B cell (primary cell): ENCODE data around the gene PLEKHG2. TPM values are rescaled to one million over a fixed set of nuclear protein-coding genes. Genes with fewer than 3 reads are reported as not detected.

Experiments used
- ATAC-seq: fragments of 200-7000 bp; cut with Tn5 transposase; one replicate; pipeline ENCODE4 v1.10.0; 2021; ENCODE audit warnings: low read depth, mild to moderate bottlenecking, moderate number of reproducible peaks, moderate library complexity
- CTCF ChIA-PET: fragments of 350-600 bp; sonication (Branson Sonifier 250); formaldehyde crosslinking; loops from one replicate; lab custom pipeline; 2021; ENCODE audit warnings: antibody characterized with exemption, inconsistent platforms; lab: Charles Lee
- POLR2A ChIA-PET: fragments of 350-600 bp; sonication (Branson Sonifier 250); formaldehyde crosslinking; loops from one replicate; lab custom pipeline; 2021; ENCODE audit warnings: antibody characterized with exemption; lab: Charles Lee
- DNase-seq: peaks from one replicate; pipeline ENCODE4 v3.0.0; 2013
- H2AFZ ChIP-seq: 2 replicates; pipeline ENCODE4 v1.6.1; 2012; ENCODE audit warnings: mild to moderate bottlenecking, low read depth, low read length; ENCODE audit not compliant: insufficient read depth, poor library complexity, severe bottlenecking
- H3K27ac ChIP-seq, 2 donors: 1 replicate in 1 of 2; 2 replicates in 1 of 2; pipeline ENCODE4 v1.5.1; 2012 to 2013; ENCODE audit warnings: low read length in 2 of 2, mild to moderate bottlenecking in 2 of 2, moderate library complexity in 1 of 2
- H3K27me3 ChIP-seq, 4 experiments: fragments of 200-600 bp in 1 of 4; sonication (generic) in 1 of 4; replicated peaks in 1 of 4; 1 replicate in 2 of 4; 2 replicates in 2 of 4; pipeline versions ENCODE4 v1.6.1 to v1.7.0; 2013 to 2016; ENCODE audit warnings: low read length in 3 of 4, mild to moderate bottlenecking in 2 of 4, mixed read lengths in 1 of 4, moderate library complexity in 1 of 4; ENCODE audit not compliant: insufficient read depth in 4 of 4, control insufficient read depth in 3 of 4; ENCODE audit errors: control extremely low read depth in 1 of 4
- H3K36me3 ChIP-seq, 2 experiments: replicated peaks in 1 of 2; 1 replicate in 1 of 2; 2 replicates in 1 of 2; pipeline versions ENCODE4 v1.6.1 to v1.7.1; 2013; ENCODE audit warnings: low read length in 1 of 2; ENCODE audit not compliant: insufficient read depth in 2 of 2, control insufficient read depth in 1 of 2; ENCODE audit errors: control extremely low read depth in 1 of 2, extremely low read depth in 1 of 2
- H3K4me1 ChIP-seq, 2 donors: fragments of 200-600 bp in 1 of 2; sonication (generic) in 1 of 2; 1 replicate in 1 of 2; 2 replicates in 1 of 2; pipeline versions ENCODE4 v1.5.1 to v1.6.1; 2013 to 2017; ENCODE audit warnings: low read length in 2 of 2; ENCODE audit not compliant: control insufficient read depth in 2 of 2, insufficient read depth in 2 of 2
- H3K4me2 ChIP-seq: replicated peaks from 2 replicates; pipeline ENCODE3; 2012; ENCODE audit warnings: mild to moderate bottlenecking, low read depth, low read length; ENCODE audit not compliant: poor library complexity, severe bottlenecking
- H3K4me3 ChIP-seq, 5 experiments: fragments of 200-600 bp in 1 of 5; sonication (generic) in 1 of 5; 1 replicate in 3 of 5; 2 replicates in 2 of 5; pipeline versions ENCODE4 v1.5.1 to v1.7.0; 2011 to 2016; ENCODE audit warnings: low read length in 4 of 5, mild to moderate bottlenecking in 4 of 5, low read depth in 2 of 5, control low read depth in 1 of 5, moderate library complexity in 1 of 5; ENCODE audit not compliant: insufficient read depth in 1 of 5; ENCODE audit errors: control extremely low read depth in 1 of 5, extremely low read depth in 1 of 5
- H3K79me2 ChIP-seq: fragments of 200-600 bp; sonication (generic); one replicate; pipeline ENCODE4 v1.6.0; 2016; ENCODE audit warnings: low read length; ENCODE audit not compliant: control insufficient read depth, insufficient read depth
- H3K9ac ChIP-seq: fragments of 200-600 bp; sonication (generic); 2 replicates; pipeline ENCODE4 v1.6.1; 2017; ENCODE audit warnings: mild to moderate bottlenecking, low read length, moderate library complexity
- H3K9me3 ChIP-seq, 3 donors: one replicate each; pipeline versions ENCODE4 v1.6.1 to v1.7.1; 2013; ENCODE audit warnings: low read length in 2 of 3; ENCODE audit not compliant: control insufficient read depth in 2 of 3, insufficient read depth in 1 of 3; ENCODE audit errors: control extremely low read depth in 1 of 3
- H4K20me1 ChIP-seq: 2 replicates; pipeline ENCODE4 v1.6.0; 2012; ENCODE audit warnings: mild to moderate bottlenecking, low read length; ENCODE audit not compliant: insufficient read depth, control insufficient read depth, poor library complexity, severe bottlenecking
- H3K27ac Mint-ChIP-seq: one replicate; pipeline ENCODE4 v1.8.0; 2021; ENCODE audit warnings: mixed read lengths
- H3K27me3 Mint-ChIP-seq: one replicate; pipeline ENCODE4 v1.8.0; 2021; ENCODE audit warnings: mixed read lengths
- H3K4me1 Mint-ChIP-seq: one replicate; pipeline ENCODE4 v1.8.0; 2021; ENCODE audit warnings: mixed read lengths
- H3K4me3 Mint-ChIP-seq: one replicate; pipeline ENCODE4 v1.8.0; 2021; ENCODE audit warnings: mixed read lengths
- H3K9me3 Mint-ChIP-seq: one replicate; pipeline ENCODE4 v1.8.0; 2022; ENCODE audit warnings: mixed read lengths; ENCODE audit not compliant: insufficient read depth
- EZH2 ChIP-seq: IDR thresholded peaks from 2 replicates; pipeline ENCODE4 v1.6.1; 2012; ENCODE audit warnings: borderline replicate concordance, low read depth, mild to moderate bottlenecking, moderate library complexity, low read length; ENCODE audit not compliant: insufficient read depth, poor library complexity, severe bottlenecking
- WGBS: methylation state at CpG from one replicate; pipeline ENCODE4 v1.1.5; 2013; ENCODE audit warnings: missing lambda C conversion rate; ENCODE audit not compliant: insufficient coverage; 5-methylcytosine and 5-hydroxymethylcytosine counted together
- intact Hi-C: fragments of 100-400 bp; cut with micrococcal nuclease; formaldehyde crosslinking; loops from one replicate; pipeline ENCODE4 v1.10.0; 2022
- polyA plus RNA-seq: library from polyadenylated mRNA; depleted of rRNA; stranded (reverse); fragments of >200 nt; gene quantifications from 2 replicates; pipeline ENCODE4 v1.2.3, GENCODE V29; 2012
- total RNA-seq, 2 donors: library from RNA; stranded (reverse); fragments of 120-200 nt in 1 of 2; gene quantifications; 1 replicate in 1 of 2; 2 replicates in 1 of 2; pipeline versions ENCODE4 v1.2.3 to v1.2.4, GENCODE V29; 2013 to 2022
- TF ChIP-seq, protein P1 (sequence below): fragments of 200-600 bp; IDR thresholded peaks from one replicate; pipeline ENCODE4 v1.8.0; 2022; ENCODE audit warnings: antibody characterized with exemption, mild to moderate bottlenecking

Gene PLEKHG2
- total and polyA plus RNA-seq, 2 donors (not counting 1 experiment from before 2014, with no cell fraction given): 27.0 to 167 TPM

DNA sequence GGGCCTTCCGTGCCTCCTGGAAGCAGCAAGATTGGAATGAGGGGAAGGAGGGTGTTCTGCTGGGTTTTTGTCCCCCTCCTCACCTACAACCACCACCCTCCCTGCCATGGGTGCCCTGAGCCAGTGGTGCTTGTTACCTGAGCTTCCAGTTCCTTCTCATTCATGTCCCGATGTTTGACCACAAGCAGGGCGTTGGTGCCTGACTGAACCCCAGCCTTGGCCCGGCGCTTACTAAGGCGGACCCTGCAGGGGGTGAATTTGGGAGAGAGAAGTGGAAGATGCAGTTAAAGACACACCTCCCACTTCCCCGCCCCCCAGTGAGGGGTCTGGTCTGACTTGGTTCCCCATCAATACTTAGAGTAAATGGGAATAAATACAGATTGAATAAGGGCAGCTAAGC lies 25.9 kb upstream of the PLEKHG2 start:
- no CpG with 5 or more reads among the region's 7 CpGs for WGBS
- POLR2A ChIA-PET: no interaction called here

DNA sequence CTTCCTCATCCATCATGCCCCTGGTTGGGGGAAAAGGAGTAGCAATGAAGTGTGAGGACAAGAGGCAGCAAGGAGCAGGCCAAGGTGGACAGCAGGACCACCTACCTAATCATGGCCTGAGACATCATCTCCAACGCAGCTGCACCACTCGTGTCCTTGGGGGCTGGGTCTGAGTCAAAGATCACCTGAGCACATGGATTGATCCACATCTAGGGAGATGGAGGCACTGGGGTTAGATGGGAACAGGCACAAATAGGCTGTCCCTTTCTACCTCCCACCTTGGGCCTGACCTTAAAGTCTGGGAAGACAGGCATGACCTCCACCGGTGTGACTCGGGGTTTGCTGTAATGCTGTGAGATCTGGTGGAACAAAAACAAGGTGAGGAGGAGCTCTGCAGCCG lies 23.8 kb upstream of the PLEKHG2 start:
- Histone ChIP-seq H3K4me2 (no peak overlapping the region), H2AFZ (no peak overlapping the region), H3K4me3 (no peak overlapping the region), H3K9ac (no peak overlapping the region), H4K20me1 (peaks cover 18% of the 10 kb centered on the region), H3K27me3 (no peaks in the 10 kb centered on the region), H3K9me3 (no peaks in the 10 kb centered on the region), H3K4me1 (peaks cover 16 to 34% of the 10 kb centered on the region in 2 donors), H3K36me3 (peaks cover 0 to 62% of the 10 kb centered on the region in 2 experiments), H3K79me2 (peaks cover 39% of the 10 kb centered on the region), H3K27ac (peak overlapping the region; percentile 1 to 96)
- intact Hi-C loops: no loop called here
- WGBS: 100% methylated on average over 2 of the region's 5 CpGs
- Mint-ChIP-seq H3K27me3 (no peaks in the 10 kb centered on the region), H3K27ac (peak overlapping the region; percentile 67), H3K4me3 (peak overlapping the region; percentile 59), H3K4me1 (peaks cover 38% of the 10 kb centered on the region), H3K9me3 (no peaks in the 10 kb centered on the region)
- POLR2A ChIA-PET: no interaction called here
- ATAC-seq (no peak), DNase-seq (no peak)
- CTCF ChIA-PET: interaction anchor here (0.8 to 1.3 kb wide), 3 partner anchors 10 to 917 kb away, joined by 3 read pairs; no protein-coding TSS in a partner anchor
- no peak for TF ChIP-seq EZH2
- TF ChIP-seq, protein P1, sequence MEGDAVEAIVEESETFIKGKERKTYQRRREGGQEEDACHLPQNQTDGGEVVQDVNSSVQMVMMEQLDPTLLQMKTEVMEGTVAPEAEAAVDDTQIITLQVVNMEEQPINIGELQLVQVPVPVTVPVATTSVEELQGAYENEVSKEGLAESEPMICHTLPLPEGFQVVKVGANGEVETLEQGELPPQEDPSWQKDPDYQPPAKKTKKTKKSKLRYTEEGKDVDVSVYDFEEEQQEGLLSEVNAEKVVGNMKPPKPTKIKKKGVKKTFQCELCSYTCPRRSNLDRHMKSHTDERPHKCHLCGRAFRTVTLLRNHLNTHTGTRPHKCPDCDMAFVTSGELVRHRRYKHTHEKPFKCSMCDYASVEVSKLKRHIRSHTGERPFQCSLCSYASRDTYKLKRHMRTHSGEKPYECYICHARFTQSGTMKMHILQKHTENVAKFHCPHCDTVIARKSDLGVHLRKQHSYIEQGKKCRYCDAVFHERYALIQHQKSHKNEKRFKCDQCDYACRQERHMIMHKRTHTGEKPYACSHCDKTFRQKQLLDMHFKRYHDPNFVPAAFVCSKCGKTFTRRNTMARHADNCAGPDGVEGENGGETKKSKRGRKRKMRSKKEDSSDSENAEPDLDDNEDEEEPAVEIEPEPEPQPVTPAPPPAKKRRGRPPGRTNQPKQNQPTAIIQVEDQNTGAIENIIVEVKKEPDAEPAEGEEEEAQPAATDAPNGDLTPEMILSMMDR: no peak

More for the DNA sequence above, 25.9 kb upstream of the PLEKHG2 start:
- H3K4me3 ChIP-seq: no peak overlapping the region
- peaks cover 20% of the 10 kb centered on the region for H3K79me2 ChIP-seq
- ATAC-seq (no peak), DNase-seq (no peak)
- TF ChIP-seq EZH2: no peak
- TF ChIP-seq, protein P1: no peak
- H3K4me2 ChIP-seq: no peak overlapping the region
- H4K20me1 ChIP-seq: peaks cover 9% of the 10 kb centered on the region
- no peaks in the 10 kb centered on the region for H3K27me3 Mint-ChIP-seq
- H3K9me3 ChIP-seq: no peaks in the 10 kb centered on the region
- H3K36me3 ChIP-seq: peaks cover 0 to 72% of the 10 kb centered on the region in 2 experiments
- H3K27ac ChIP-seq: no peak overlapping the region
- H3K4me3 Mint-ChIP-seq: no peak overlapping the region
- H3K27ac Mint-ChIP-seq: peak overlapping the region; percentile 37
- no peaks in the 10 kb centered on the region for H3K27me3 ChIP-seq
- no peak overlapping the region for H2AFZ ChIP-seq
- peaks cover 9 to 22% of the 10 kb centered on the region in 2 donors for H3K4me1 ChIP-seq
- intact Hi-C loops: no loop called here
- H3K9me3 Mint-ChIP-seq: no peaks in the 10 kb centered on the region
- CTCF ChIA-PET: no interaction called here
- no peak overlapping the region for H3K9ac ChIP-seq
- H3K4me1 Mint-ChIP-seq: peaks cover 30% of the 10 kb centered on the region
